ENCODE data around the gene SLC6A1.

The SLC6A1 gene

GRCh38 chr3:10983219-10983916 is 9.2 kb upstream of the SLC6A1 start:
- Histone ChIP-seq H3K9ac (ENCODE audit: low read length) (no peak overlapping the region), H3K27ac (ENCODE audit: low read length) (no peak overlapping the region), H3K36me3 (replicated peaks; ENCODE audit: low read depth, low read length) (no peaks in the 10 kb centered on the region), H3K4me2 (ENCODE audit: low read length) (no peak overlapping the region), H3K4me3 (ENCODE audit: low read length) (no peak overlapping the region), H4K20me1 (ENCODE audit: insufficient read depth, low read length) (no peaks in the 10 kb centered on the region), H2AFZ (ENCODE audit: low read depth, low read length) (no peak overlapping the region), H3K9me3 (ENCODE audit: insufficient read depth, low read length) (no peaks in the 10 kb centered on the region), H3K79me2 (ENCODE audit: low read length) (no peaks in the 10 kb centered on the region), H3K4me1 (ENCODE audit: low read length) (no peaks in the 10 kb centered on the region), H3K27me3 (ENCODE audit: low read depth, low read length) (peaks cover 19% of the 10 kb centered on the region)
- TF ChIP-seq EZH2phosphoT487 (IDR thresholded peaks at IDR 0.05; ENCODE audit: low read depth) (no peak), CTCF (IDR thresholded peaks at IDR 0.05; ENCODE audit: low read depth, low read length) (peak; percentile 65)

- Histone ChIP-seq H3K27me3 (ENCODE audit: low read depth, low read length) (peaks cover 19% of the 10 kb centered on the region), H2AFZ (ENCODE audit: low read depth, low read length) (no peak overlapping the region), H3K79me2 (ENCODE audit: low read length) (no peaks in the 10 kb centered on the region), H3K4me2 (ENCODE audit: low read length) (no peak overlapping the region), H3K9ac (ENCODE audit: low read length) (no peak overlapping the region), H3K36me3 (replicated peaks; ENCODE audit: low read depth, low read length) (no peaks in the 10 kb centered on the region), H3K4me3 (ENCODE audit: low read length) (no peak overlapping the region), H3K4me1 (ENCODE audit: low read length) (no peaks in the 10 kb centered on the region), H3K9me3 (ENCODE audit: insufficient read depth, low read length) (no peaks in the 10 kb centered on the region), H3K27ac (ENCODE audit: low read length) (no peak overlapping the region), H4K20me1 (ENCODE audit: insufficient read depth, low read length) (no peaks in the 10 kb centered on the region)
- TF ChIP-seq EZH2phosphoT487 (IDR thresholded peaks at IDR 0.05; ENCODE audit: low read depth) (no peak), CTCF (IDR thresholded peaks at IDR 0.05; ENCODE audit: low read depth, low read length) (no peak)
Observed at GRCh38 chr3:10984371-10984896, 8.1 kb upstream of the SLC6A1 start.

GRCh38 chr3:10985181-10985580 is 7.4 kb upstream of the SLC6A1 start:
- Histone ChIP-seq H3K36me3 (replicated peaks; ENCODE audit: low read depth, low read length) (no peaks in the 10 kb centered on the region), H3K27ac (ENCODE audit: low read length) (no peak overlapping the region), H3K27me3 (ENCODE audit: low read depth, low read length) (peaks cover 24% of the 10 kb centered on the region), H4K20me1 (ENCODE audit: insufficient read depth, low read length) (no peaks in the 10 kb centered on the region), H3K9ac (ENCODE audit: low read length) (no peak overlapping the region), H3K9me3 (ENCODE audit: insufficient read depth, low read length) (no peaks in the 10 kb centered on the region), H3K79me2 (ENCODE audit: low read length) (no peaks in the 10 kb centered on the region), H2AFZ (ENCODE audit: low read depth, low read length) (no peak overlapping the region), H3K4me2 (ENCODE audit: low read length) (no peak overlapping the region), H3K4me1 (ENCODE audit: low read length) (no peaks in the 10 kb centered on the region), H3K4me3 (ENCODE audit: low read length) (no peak overlapping the region)
- TF ChIP-seq CTCF (IDR thresholded peaks at IDR 0.05; ENCODE audit: low read depth, low read length) (no peak), EZH2phosphoT487 (IDR thresholded peaks at IDR 0.05; ENCODE audit: low read depth) (no peak)

GRCh38 chr3:10986592-10986991 is 6.0 kb upstream of the SLC6A1 start:
- Histone ChIP-seq H3K4me2 (ENCODE audit: low read length) (no peak overlapping the region), H3K4me3 (ENCODE audit: low read length) (no peak overlapping the region), H3K36me3 (replicated peaks; ENCODE audit: low read depth, low read length) (no peaks in the 10 kb centered on the region), H3K79me2 (ENCODE audit: low read length) (no peaks in the 10 kb centered on the region), H3K27me3 (ENCODE audit: low read depth, low read length) (peaks cover 27% of the 10 kb centered on the region), H3K4me1 (ENCODE audit: low read length) (no peaks in the 10 kb centered on the region), H3K9ac (ENCODE audit: low read length) (no peak overlapping the region), H4K20me1 (ENCODE audit: insufficient read depth, low read length) (no peaks in the 10 kb centered on the region), H3K9me3 (ENCODE audit: insufficient read depth, low read length) (no peaks in the 10 kb centered on the region), H3K27ac (ENCODE audit: low read length) (no peak overlapping the region), H2AFZ (ENCODE audit: low read depth, low read length) (no peak overlapping the region)
- TF ChIP-seq EZH2phosphoT487 (IDR thresholded peaks at IDR 0.05; ENCODE audit: low read depth) (no peak), CTCF (IDR thresholded peaks at IDR 0.05; ENCODE audit: low read depth, low read length) (no peak)

Data from OCI-LY3 (cell line).